GM19397 (cell line): ENCODE results near the gene KRTAP10-2.
"Not testable (repeated sequence)": the region's sequence is repeated elsewhere in the genome, so short reads cannot be mapped to it uniquely, and the experiment has no call there.

Experiments
- ATAC-seq: cut with Tn5 transposase; IDR thresholded peaks from one replicate; pipeline ENCODE4 v1.9.1; 2021; ENCODE audit warnings: mild to moderate bottlenecking, moderate library complexity; ENCODE audit not compliant: unreplicated experiment

The KRTAP10-2 gene, protein sequence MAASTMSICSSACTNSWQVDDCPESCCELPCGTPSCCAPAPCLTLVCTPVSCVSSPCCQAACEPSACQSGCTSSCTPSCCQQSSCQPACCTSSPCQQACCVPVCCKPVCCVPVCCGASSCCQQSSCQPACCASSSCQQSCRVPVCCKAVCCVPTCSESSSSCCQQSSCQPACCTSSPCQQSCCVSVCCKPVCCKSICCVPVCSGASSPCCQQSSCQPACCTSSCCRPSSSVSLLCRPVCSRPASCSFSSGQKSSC

DNA sequence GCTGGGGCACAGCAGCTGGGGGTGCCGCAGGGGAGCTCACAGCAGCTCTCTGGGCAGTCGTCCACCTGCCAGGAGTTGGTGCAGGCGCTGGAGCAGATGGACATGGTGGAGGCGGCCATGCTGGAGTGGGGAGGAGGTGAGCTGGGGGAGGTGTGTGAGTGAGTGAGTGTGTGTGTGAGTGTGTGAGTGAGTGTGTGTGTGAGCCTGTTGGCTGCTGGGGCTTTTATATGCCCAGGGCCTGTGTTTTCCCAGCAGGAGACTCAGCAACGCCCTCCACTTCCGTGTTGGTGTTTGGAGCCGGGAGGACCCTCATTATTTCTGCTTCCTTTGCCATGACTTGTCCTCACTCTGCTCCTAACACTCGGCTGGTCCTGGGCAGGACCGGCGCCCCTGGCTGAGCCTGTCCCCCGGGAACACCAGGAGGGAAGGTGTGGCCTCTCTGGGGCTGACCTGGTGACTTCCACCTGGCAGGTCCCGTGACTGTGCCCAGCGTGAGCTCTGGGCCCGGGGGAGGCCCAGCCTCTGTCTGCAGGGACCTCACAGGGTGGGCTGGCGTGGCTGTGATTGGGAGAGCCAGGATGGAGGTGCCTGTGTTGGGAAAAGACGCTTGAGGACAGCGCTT is at the start of gene KRTAP10-2:
TSS of gene KRTAP10-2 (minus strand) at position 166 of the 622 bp plus-strand sequence. CDS start at position 119, 47 bp downstream.
- ATAC-seq, result no peak

DNA sequence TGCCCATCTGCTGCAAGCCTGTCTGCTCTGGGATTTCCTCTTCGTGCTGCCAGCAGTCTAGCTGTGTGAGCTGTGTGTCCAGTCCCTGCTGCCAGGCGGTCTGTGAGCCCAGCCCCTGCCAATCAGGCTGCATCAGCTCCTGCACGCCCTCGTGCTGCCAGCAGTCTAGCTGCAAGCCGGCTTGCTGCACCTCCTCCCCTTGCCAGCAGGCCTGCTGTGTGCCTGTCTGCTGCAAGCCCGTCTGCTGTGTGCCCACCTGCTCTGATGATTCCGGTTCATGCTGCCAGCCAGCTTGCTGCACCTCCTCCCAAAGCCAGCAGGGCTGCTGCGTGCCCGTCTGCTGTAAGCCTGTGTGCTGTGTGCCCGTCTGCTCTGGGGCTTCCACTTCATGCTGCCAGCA is 49.8 kb upstream of the KRTAP10-2 start:
- not testable (repeated sequence) for ATAC-seq

DNA sequence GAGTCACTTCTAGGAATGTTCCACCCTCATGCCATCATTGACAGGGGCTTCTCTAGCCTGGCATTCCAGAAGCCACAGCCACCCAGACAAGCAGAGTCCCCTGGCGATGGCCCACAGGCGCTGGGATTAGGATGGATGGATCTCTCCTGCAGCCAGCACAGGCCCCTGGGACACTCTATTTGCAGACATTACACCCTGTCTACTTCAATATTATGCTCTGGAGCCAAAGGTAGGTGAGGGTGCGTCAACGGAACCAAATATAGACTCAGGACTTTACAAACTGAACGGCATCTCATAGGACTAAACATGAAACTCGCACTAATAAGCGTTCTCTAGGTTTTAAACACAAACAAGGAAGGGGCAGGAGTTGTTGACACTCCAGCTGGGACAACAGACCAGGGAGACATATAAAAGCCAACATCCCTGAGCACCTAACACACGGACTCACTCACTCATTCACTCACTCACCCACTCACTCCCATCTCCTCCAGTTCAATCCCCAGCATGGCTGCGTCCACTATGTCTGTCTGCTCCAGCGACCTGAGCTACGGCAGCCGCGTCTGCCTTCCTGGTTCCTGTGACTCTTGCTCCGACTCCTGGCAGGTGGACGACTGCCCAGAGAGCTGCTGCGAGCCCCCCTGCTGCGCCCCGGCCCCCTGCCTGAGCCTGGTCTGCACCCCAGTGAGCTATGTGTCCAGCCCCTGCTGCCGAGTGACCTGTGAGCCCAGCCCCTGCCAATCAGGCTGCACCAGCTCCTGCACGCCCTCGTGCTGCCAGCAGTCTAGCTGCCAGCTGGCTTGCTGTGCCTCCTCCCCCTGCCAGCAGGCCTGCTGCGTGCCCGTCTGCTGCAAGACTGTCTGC is 49.0 kb upstream of the KRTAP10-2 start, which contains the start of gene KRTAP10-7:
TSS of gene KRTAP10-7 (plus strand) at position 480 of the 861 bp plus-strand sequence. CDS start at position 505, 25 bp downstream.
- not testable (repeated sequence) for ATAC-seq

DNA sequence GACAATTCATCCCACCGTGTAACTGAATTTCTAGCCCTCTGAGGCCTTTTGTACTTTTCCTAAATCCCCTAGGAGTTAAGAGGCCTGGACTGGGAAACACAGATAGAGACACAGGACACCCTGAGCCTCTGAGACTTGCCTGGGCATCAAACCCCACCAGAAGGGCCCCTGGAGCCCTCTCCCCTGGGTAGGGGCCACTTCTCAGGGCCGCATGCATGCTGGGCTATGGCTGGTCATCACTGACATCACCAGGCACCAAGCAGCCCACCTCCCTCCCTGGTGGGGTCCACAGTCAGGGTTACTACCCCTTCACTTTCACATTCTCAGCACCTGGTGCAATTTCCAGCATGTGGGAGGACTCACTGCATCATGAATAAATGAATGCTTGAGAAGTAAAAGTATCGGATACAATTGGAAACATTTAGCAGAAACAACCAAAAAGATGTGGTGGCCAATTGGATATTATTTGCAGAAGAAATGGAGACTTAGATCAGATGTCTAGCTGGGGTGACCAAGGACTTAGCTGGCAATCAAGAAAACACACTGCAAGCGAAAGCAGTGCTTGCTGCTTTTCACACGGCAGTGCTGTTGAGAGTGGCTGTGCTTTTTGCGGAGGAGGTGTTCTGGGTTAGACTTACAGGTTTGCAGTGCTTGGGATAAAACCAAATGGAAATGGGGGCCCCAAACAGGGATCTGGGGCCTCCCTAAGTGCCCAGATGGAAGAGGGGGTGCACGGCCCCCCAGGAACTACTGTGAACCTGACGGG is 48.1 kb upstream of the KRTAP10-2 start:
- no peak for ATAC-seq

DNA sequence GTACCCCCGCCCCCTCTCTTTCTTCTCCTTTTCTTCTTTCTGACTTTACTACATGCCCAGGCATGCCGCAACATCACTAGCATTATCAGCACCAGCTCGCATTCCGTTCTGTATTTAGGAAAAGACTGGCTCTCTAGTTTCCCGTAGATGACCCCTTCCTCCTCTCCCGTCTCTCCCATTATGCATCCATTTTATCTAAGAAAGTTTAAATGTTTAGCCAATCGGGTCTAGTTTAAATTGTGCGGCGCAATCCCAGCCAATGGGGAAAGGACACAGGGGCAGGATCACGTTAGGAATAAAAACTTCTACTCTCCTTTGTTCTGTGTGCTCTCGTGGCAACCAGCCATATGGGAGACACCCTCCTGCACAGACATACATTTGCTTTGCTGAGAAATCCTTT is 46.8 kb upstream of the KRTAP10-2 start:
- ATAC-seq, result no peak

DNA sequence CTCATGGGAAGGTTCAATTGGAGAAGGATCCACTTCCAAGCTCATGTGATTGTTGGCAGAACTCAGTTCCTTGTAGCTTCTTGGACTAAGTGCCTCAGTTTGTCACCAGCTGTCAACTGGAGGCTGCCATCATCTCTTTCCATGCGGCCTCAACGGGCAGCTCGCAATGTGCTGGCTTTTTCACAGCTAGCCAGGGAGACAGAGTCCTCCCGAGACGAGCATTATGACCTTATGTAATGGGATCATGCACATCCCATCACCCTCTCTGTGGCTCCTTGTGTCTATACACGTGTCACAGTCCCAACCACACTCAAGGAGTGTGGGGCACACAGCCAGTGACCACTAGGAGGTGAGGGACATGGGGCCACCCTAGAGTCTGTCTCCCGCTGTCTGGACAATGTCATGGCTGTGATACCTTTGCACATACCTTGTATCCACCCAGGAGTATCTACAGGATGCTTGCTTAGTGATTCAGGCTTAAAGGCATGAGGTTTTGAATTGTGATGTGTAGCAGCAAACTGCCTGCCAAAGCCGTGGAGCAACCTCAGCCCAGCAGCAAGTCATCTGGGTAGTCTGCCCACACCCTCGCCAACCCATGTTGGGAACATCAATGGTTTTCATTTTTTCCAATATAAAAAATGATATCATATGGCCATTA is 44.9 kb upstream of the KRTAP10-2 start:
- no peak for ATAC-seq

DNA sequence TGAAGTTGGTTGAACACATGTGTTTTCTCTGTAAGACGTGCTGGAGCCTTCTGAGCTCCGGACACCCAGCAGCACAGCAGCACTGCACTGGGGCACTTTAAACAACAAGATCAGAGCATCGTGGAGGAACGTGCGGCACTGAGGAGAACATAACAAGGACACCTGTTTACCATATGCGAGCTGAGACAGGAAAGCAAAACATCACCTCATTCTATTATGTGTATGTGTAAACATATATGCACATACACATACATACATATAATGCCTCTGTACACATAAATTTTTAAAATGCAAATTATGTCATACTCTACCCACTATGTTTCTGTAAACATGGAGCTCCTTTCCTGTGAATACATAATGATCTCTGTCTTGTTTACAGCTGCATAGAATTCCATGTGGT is 44.2 kb upstream of the KRTAP10-2 start:
- ATAC-seq, result no peak

DNA sequence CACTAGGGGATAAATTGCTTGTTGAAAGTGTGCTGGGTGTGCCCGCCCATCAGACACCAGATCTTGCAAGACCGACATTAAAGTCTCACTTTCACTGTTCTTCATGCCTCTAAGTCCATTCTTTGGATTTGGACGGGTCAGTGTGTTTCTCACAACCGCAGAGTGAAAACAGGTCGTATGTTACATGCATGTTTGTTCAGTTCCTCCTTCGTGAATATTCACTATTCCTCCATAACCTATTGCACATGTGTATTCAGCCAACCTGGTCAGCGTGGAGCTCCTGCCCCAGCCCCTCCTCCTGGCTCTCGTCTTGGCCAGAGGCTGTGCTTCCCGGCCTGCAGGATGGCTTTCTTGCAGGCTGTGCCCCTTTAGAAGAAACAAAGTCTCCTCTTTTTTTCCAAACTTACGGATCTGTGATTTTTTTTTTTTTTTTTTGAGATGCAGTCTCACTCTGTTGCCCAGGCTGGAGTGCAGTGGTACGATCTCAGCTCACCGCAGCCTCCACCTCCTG is 43.2 kb upstream of the KRTAP10-2 start:
- no peak for ATAC-seq

DNA sequence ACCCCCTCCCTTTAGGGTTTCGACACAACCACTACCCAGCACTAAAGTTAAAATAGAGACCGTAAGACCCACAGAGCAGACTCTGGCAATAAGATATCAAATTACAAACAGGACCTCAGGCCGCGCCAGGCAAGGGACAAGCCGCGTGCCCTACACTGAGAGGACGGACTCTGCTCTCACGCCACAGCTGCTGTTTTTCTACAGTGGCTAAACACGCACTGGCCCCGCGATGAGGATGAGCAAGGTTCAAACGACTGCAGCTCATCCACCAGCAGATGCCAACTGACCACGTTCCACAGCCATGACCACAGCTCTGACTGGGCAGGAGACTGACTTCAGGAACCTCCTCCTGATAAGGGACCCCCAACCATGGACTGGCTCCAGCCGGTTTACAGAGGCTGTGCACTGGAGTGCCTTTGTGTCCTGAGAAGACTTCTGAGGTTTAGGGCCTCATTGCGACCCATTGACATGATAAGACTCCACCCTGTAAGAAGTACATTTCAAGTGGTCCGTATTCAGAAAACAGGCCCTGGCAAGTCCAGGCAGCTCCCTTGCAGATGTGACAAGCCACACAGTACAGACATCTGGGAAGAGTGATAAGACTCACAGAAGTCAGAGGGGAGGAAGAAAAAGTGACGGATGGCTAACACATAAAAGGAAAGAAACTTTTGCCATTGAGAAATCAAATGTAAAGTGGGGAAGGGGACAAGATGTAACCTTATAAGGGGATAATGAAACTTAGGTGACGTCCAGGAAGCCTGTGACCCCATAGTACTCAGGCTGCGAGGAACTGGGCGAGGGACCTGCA is 42.5 kb upstream of the KRTAP10-2 start:
- no peak for ATAC-seq

DNA sequence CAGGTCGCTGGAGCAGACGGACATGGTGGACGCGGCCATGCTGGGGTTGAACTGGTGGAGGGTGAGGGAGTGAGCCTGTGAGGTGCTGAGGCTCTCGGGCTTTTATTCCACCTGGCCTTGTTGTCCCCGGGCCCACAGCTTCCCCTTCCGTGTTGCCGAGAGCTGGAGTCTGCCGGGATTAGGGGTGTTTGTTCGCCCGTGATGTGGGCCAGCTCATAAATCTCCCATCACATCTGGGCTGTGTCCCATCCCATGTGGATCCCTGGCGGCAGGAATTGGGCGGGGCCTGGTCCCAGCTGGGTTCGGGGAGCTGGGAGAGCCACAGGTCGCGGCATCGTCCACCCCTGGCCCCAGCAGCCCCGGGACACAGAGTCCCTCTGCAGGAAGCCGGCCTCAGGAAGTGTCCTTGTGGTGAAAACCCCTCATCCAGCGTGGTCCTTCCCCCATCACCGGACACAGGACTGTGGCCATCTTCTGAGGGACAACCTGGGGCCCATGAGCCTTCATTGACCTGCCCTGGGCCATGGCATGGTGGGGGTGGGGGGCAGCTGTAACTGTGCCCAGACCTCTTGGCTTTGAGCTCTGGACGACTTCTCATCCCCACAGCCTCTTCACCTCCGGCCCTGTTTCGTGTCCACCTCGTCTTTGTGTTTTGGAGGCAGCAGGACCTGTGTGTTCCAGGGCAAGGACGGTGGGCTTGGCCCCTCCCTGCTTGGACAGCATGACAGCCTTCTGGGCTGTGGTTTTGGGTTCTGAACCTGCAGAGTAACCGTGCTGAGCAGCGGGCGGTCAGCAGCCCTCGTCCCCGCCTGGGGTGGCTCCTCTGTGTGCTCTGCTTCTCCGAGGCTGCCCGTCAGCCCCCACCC is 41.4 kb upstream of the KRTAP10-2 start, which contains the start of gene KRTAP10-6:
TSS of gene KRTAP10-6 (minus strand) at position 60 of the 866 bp plus-strand sequence. CDS start at position 39, 21 bp downstream.
- ATAC-seq, result no peak

DNA sequence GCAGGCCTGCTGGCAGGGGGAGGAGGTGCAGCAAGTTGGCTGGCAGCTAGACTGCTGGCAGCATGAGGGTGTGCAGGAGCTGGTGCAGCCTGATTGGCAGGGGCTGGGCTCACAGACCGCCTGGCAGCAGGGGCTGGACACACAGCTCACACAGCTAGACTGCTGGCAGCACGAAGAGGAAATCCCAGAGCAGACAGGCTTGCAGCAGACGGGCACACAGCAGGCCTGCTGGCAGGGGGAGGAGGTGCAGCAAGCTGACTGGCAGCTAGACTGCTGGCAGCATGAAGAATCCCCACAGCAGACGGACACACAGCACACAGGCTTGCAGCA is 40.5 kb upstream of the KRTAP10-2 start:
- not testable (repeated sequence) for ATAC-seq

DNA sequence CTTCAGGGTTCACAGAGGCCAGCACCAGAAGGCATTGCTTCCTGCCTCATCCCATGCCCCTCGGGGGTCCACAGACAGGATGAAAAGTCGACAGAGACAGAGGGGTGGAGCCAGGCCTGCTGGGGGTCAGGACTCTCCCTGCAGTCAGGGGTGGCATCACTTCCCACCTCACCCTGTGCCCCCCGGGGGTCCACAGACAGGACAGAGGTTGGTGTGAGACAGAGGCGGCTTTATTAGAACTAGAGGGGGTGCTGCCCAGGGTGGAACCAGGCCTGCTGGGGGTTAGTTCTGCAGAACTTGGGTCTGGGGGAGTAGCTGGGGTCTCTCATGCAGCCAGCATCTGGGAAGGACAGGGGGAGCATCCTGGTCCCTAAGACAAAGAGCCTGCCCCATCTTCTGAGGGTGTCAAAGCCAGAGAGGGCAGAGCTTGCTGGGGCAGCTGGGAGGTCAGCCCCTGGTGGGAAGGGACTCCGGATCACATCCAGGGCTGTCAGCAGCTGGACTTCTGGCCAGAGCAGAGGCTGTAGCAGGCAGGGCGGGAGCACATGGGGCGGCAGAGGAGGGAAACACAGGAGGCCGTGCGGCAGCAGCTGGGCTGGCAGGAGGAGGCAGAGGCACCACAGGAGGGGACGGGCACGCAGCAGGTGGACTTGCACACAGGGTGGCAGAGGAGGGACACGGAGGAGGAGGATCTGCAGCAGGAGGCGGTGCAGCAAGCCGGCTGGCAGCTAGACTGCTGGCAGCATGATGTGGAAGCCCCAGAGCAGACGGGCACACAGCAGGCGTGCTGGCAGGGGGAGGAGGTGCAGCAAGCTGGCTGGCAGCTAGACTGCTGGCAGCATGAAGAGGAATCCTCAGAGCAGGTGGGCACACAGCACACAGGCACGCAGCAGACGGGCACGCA is 39.8 kb upstream of the KRTAP10-2 start:
- ATAC-seq, result not testable (repeated sequence)

DNA sequence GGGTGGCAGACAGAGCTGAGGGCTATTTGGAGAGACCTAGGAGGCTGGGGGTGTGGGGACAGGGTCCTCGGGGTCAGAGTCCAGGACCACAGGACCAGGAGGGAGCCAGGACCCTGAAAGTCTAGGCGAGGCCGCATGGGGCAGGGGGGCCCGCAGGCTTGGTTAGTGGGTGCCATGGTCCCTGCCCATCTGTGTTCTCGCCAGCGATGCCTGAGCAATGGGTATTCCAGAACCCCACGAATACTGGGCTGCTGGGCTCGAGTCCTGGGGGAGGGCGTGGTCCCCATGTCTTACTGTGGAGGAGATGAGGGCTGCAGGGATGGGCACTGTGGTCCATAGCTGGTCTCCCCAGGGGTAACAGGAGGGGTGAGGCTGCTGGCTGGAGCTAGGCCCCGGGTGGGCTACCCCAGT is 39.0 kb upstream of the KRTAP10-2 start:
- no peak for ATAC-seq

DNA sequence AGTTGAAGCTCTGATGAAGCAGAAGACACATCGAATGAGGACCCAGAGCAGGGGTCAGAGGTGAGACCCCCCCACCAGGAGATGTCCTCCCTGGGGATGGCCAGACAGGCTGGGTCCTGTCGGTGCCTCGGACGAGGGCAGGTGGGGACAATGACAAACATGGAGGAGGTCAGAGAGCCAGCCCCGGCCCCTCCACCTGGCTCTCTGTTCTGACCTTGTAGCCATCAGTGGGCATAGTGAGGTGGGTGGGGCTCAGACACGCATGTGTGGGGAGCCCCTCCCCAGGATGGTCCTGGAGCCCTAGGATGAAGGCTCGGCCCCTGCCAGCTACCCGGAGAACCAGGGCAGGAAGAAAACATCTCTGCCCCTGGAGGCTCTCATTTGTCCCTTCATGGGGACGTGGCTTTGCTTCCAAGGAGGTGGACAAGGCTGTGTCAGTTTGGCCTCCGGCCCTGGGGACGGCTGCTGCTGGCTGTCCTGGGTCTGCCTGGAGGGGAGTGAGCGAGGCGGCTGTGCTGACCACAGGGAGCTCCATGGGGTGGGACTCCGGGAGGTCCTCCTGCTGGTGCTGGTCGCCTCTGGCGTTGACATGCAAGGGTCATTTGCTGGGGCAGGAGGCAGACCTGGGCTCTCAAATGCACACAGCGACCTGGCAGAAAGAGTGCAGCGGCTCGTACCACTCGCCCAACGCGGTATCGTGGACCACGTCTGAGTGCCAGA is 38.4 kb upstream of the KRTAP10-2 start:
- no peak for ATAC-seq

DNA sequence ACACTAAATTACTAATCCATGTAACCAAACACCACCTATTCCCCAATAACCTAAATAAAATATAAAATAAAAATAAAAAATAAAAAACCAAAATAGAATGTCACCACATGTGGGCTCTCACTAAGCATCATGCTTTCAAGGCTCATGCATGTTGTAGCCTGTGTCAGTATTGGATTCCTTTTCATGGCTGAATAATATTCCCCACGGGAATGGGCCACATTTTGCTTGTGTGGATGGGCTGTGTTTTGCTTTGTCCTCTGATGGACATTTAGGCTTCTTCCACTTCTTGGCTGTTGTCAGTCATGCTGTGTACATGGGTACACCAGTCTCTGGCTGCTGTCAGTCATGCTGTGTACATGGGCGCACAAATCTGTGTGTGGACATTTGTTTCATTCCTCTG is 37.8 kb upstream of the KRTAP10-2 start:
- no peak for ATAC-seq

DNA sequence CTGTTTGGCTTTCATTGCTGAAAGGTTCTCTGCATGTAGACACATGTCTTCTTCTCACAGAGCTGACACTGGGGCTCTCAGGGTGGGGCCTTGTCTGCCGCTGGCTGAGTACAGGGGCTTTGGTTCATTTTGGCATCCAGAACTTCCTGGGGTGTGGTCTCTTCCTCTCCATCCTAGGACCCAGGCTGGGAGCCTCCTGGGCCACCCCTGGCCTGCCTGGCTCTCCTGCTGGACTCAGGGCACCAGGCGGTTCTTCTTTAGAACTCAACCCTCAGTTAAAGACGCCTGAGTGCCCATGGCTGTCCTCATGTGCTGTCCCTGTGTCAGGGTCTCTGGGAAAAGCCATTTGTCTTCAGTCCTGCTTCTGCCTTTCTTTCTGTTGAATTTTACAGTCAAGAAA is 34.6 kb upstream of the KRTAP10-2 start:
- no peak for ATAC-seq

DNA sequence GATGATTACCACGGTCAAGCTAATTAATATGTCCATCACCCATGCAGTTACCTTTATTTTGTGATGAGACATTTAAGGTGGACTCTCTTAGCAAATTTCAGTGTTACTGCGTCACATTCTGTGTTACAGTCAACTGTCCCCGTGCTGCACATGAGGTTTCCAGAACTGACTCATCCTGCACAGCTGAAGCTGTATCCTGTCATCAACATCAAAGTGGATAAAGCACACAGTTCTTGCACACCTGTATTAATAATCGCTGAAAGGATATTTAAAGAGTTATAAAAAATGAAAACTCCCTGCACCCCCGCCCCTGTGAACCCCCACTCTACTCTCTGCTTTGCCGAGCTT is 32.5 kb upstream of the KRTAP10-2 start:
- no peak for ATAC-seq
